Peyer's patch (tissue), 4 donors: ENCODE data around the gene TM2D3. TPM values are rescaled to one million over a fixed set of nuclear protein-coding genes. Genes with fewer than 3 reads are reported as not detected.

ENCODE experiments used
- DNase-seq, 3 donors: peaks; one replicate each; pipeline ENCODE4 v3.0.0-alpha.2; 2017 to 2019
- H3K27ac ChIP-seq, 4 donors: fragments of 200-600 bp; sonication (generic); one replicate each; pipeline ENCODE4 v1.5.1; 2016 to 2019
- H3K27me3 ChIP-seq, 2 donors: fragments of 200-600 bp; sonication (generic); one replicate each; pipeline ENCODE4 v1.5.1; 2019
- H3K36me3 ChIP-seq, 3 donors: fragments of 200-600 bp; sonication (generic); one replicate each; pipeline ENCODE4 v1.5.1; 2016 to 2019
- H3K4me1 ChIP-seq, 4 donors: fragments of 200-600 bp; sonication (generic); one replicate each; pipeline ENCODE4 v1.5.1; 2016 to 2019
- H3K4me3 ChIP-seq, 4 donors: fragments of 200-600 bp; sonication (generic); 1 replicate in 3 of 4; 2 replicates in 1 of 4; pipeline ENCODE4 v1.5.1; 2016 to 2019; ENCODE audit warnings: mild to moderate bottlenecking in 1 of 4
- H3K9me3 ChIP-seq, 4 donors: fragments of 200-600 bp; sonication (generic); one replicate each; pipeline ENCODE4 v1.5.1; 2016 to 2019; ENCODE audit warnings: mild to moderate bottlenecking in 1 of 4
- POLR2A ChIP-seq, 2 donors: fragments of 450-650 bp; IDR thresholded peaks; one replicate each; pipeline ENCODE4 v1.5.1; 2017; ENCODE audit warnings: antibody characterized with exemption in 2 of 2, mild to moderate bottlenecking in 2 of 2, moderate library complexity in 2 of 2
- total RNA-seq, 4 donors: library from RNA; depleted of rRNA; stranded (reverse); fragments of >200 nt; gene quantifications; one replicate each; pipeline ENCODE4 v1.1.0, GENCODE V29; 2016
- TF ChIP-seq, protein P1 (sequence below), 6 experiments: fragments of 450-650 bp in 4 of 6; fragments of 200-600 bp in 2 of 6; sonication (generic) in 1 of 6; IDR thresholded peaks; one replicate each; pipeline ENCODE4 v1.5.1; 2017 to 2019; ENCODE audit warnings: antibody characterized with exemption in 6 of 6, mild to moderate bottlenecking in 3 of 6, moderate library complexity in 1 of 6

Gene TM2D3, protein sequence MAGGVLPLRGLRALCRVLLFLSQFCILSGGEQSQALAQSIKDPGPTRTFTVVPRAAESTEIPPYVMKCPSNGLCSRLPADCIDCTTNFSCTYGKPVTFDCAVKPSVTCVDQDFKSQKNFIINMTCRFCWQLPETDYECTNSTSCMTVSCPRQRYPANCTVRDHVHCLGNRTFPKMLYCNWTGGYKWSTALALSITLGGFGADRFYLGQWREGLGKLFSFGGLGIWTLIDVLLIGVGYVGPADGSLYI
- total RNA-seq = 10 to 100 TPM; 20.8 to 99.9 (median 28.5) TPM

DNA sequence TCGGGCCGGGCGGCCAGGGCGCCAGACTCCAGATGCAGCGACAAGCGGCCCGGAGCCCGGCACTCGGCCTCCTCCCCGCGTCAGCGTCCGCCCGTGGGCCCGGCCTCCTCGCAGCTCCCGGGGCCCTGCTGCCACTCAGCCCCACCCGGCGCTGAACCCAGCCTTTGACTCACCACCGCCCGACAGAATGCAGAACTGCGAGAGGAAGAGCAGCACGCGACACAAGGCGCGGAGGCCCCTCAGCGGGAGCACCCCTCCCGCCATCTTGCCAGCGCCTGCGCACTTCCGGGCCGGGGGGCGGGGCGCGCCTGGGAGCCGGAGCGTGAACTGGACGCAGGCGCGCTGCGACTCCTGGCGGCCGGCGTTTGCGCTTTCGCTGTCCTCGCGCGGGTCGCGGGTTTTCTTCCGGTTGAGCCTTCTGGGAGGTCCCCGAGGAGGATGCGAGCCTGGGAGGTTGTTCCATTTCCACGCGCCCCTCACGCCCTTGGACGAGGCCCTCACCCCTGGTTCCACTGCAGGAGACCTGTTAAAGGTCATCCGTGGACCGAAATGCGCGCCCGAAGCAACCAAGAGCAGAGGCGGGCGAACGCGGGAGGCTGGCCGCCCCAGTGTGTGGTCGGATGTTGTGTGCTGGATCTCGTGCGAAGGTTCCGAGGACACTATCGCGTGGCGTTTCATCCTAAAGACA lies at the start of gene TM2D3:
Gene TM2D3 (minus strand): TSS at position 284 of the 688 bp plus-strand sequence. CDS start 20 bp downstream, at position 264.
- H3K4me1 ChIP-seq = peaks cover 2 to 31% (median 11%) of the 10 kb centered on the region in 4 donors
- peak; percentile 90 to 97 (median 97) for DNase-seq
- no peaks in the 10 kb centered on the region for H3K9me3 ChIP-seq
- H3K27me3 ChIP-seq = no peaks in the 10 kb centered on the region
- TF ChIP-seq POLR2A (IDR thresholded peaks at IDR 0.05) = peak; percentile 86 to 90
- TF ChIP-seq, protein P1, sequence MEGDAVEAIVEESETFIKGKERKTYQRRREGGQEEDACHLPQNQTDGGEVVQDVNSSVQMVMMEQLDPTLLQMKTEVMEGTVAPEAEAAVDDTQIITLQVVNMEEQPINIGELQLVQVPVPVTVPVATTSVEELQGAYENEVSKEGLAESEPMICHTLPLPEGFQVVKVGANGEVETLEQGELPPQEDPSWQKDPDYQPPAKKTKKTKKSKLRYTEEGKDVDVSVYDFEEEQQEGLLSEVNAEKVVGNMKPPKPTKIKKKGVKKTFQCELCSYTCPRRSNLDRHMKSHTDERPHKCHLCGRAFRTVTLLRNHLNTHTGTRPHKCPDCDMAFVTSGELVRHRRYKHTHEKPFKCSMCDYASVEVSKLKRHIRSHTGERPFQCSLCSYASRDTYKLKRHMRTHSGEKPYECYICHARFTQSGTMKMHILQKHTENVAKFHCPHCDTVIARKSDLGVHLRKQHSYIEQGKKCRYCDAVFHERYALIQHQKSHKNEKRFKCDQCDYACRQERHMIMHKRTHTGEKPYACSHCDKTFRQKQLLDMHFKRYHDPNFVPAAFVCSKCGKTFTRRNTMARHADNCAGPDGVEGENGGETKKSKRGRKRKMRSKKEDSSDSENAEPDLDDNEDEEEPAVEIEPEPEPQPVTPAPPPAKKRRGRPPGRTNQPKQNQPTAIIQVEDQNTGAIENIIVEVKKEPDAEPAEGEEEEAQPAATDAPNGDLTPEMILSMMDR (IDR thresholded peaks at IDR 0.05) = peak; percentile 67 to 98 (median 92)
- H3K27ac ChIP-seq = peak within 1 kb of the TSS; percentile 98 to 100 (median 99)
- peaks cover 0 to 24% (median 0%) of the 10 kb centered on the region in 3 donors for H3K36me3 ChIP-seq
- peak within 1 kb of the TSS; percentile 89 to 98 (median 91) for H3K4me3 ChIP-seq

DNA sequence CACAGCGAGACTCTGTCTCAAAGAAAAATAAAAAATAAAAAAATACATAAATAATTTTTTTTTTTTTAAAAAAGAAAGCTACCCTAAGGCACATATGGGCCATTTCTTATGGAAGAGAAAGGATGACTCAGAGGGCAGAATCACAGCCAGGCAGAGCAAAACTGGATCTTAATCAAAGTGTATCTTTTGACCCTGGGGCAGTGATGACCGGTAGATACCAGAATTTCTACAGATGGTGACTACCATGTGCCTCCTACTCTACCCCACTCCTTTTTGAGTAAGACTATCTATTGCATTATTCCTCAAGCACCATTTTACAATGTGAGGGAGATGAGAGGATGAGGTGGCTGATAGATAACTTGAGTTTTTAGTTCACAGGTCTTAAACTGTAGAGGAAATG lies 46.1 kb upstream of the TM2D3 start:
- Histone ChIP-seq H3K27ac (no peak overlapping the region), H3K36me3 (peaks cover 0 to 88% (median 0%) of the 10 kb centered on the region in 3 donors), H3K9me3 (no peaks in the 10 kb centered on the region), H3K4me1 (no peaks in the 10 kb centered on the region), H3K4me3 (no peak overlapping the region), H3K27me3 (no peaks in the 10 kb centered on the region)
- TF ChIP-seq, protein P1 (IDR thresholded peaks at IDR 0.05) = no peak
- no peak for TF ChIP-seq POLR2A (IDR thresholded peaks at IDR 0.05)
- no peak for DNase-seq

DNA sequence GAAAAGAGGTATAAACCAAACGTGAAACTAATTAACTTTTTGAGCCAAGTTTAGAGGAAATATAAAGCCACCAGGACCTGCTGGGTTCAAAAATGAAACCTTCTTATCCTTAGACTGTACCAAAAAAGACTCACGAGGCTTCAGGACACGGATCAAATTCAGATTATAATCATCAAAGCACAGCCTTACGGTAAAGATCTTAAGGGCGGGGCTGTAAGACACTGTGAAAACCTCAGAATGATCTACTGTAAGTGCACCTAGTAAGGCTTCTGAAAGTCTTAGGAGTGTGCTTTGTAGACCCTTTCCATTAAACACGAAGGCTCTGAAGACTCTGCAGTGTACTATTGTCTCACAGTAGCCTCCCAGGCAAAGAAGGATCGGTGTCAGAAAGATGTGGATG lies 45.3 kb upstream of the TM2D3 start:
- Histone ChIP-seq H3K4me1 (no peaks in the 10 kb centered on the region), H3K4me3 (no peak overlapping the region), H3K27me3 (no peaks in the 10 kb centered on the region), H3K27ac (no peak overlapping the region), H3K36me3 (peaks cover 0 to 80% (median 0%) of the 10 kb centered on the region in 3 donors), H3K9me3 (no peaks in the 10 kb centered on the region)
- DNase-seq = no peak
- TF ChIP-seq POLR2A (IDR thresholded peaks at IDR 0.05) = no peak
- TF ChIP-seq, protein P1 (IDR thresholded peaks at IDR 0.05) = no peak

DNA sequence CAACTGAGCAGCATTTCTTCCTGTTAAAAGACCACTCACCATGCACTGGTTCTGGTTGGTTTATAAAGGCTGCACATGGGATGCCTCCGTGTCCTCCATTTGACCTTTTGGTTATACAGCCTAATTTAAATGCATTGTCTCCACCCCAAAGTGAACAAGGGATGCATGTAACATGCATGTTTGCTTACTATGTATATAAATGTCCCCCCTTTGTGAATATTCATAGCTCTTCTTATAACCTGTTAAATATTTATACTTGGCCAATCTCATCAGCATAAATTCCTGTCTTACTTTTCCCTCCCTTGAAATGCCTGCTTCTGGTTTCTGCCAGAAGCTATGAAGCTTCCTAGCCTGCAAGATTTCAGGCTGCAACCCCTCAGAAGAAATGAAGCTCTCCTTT lies 44.6 kb upstream of the TM2D3 start:
- Histone ChIP-seq H3K9me3 (no peaks in the 10 kb centered on the region), H3K4me1 (no peaks in the 10 kb centered on the region), H3K27me3 (no peaks in the 10 kb centered on the region), H3K36me3 (peaks cover 0 to 73% (median 0%) of the 10 kb centered on the region in 3 donors), H3K4me3 (no peak overlapping the region), H3K27ac (no peak overlapping the region)
- no peak for TF ChIP-seq POLR2A (IDR thresholded peaks at IDR 0.05)
- TF ChIP-seq, protein P1 (IDR thresholded peaks at IDR 0.05) = no peak
- DNase-seq = no peak

DNA sequence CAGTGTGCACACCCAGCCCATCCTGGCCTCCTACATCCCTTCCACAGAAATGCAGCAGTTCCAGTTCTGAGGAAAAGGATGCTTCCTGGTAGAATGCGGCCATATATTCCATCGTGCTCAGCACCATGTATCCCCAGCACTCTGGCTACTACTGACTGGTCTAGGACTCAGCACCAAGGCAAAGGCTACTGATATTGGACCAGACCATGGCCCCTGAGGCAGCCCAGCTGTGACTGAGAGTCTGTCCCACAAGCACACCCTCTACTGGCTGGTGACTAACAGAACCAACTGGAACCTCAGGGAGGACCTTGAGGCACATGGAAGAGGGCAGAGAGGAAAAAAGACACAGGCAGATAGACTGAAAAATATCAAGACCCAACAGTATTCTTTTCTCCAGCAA lies 42.1 kb upstream of the TM2D3 start:
- Histone ChIP-seq H3K4me3 (no peak overlapping the region), H3K4me1 (no peaks in the 10 kb centered on the region), H3K9me3 (no peaks in the 10 kb centered on the region), H3K27me3 (no peaks in the 10 kb centered on the region), H3K27ac (no peak overlapping the region), H3K36me3 (peaks cover 0 to 48% (median 0%) of the 10 kb centered on the region in 3 donors)
- TF ChIP-seq, protein P1 (IDR thresholded peaks at IDR 0.05) = no peak
- TF ChIP-seq POLR2A (IDR thresholded peaks at IDR 0.05) = no peak
- DNase-seq = no peak
